ENCODE measurements around the gene ATG7. TPM values are rescaled to one million over a fixed set of nuclear protein-coding genes. Genes with fewer than 3 reads are reported as not detected.
A peak's percentile ranks its signal among the peaks of the same experiment; 100 is the strongest.

The ATG7 gene
- total RNA-seq (10 to 100 TPM; 41.9 to 73.3 TPM), polyA plus RNA-seq (ENCODE audit: insufficient read length in 6 of 6) (10 to 100 TPM; 25.0 to 34.2 (median 28.2) TPM)
- long read RNA-seq, donor 1, full-length matches to known transcripts: 4 of 11 reads
- long read RNA-seq, donor 1, partial matches to known transcripts: 7 of 11 reads
- long read RNA-seq, donor 1, other reads (novel, unspliced or antisense): 0 of 11 reads
- long read RNA-seq, donor 2, full-length matches to known transcripts: 4 of 4 reads
- long read RNA-seq, donor 2, partial matches to known transcripts: 0 of 4 reads
- long read RNA-seq, donor 2, other reads (novel, unspliced or antisense): 0 of 4 reads
- long read RNA-seq, donor 3, full-length matches to known transcripts: 1 of 1 reads
- long read RNA-seq, donor 3, partial matches to known transcripts: 0 of 1 reads
- long read RNA-seq, donor 3, other reads (novel, unspliced or antisense): 0 of 1 reads
- long read RNA-seq, donor 4, full-length matches to known transcripts: 2 of 10 reads
- long read RNA-seq, donor 4, partial matches to known transcripts: 4 of 10 reads
- long read RNA-seq, donor 4, other reads (novel, unspliced or antisense): 4 of 10 reads
- long read RNA-seq, donor 5, full-length matches to known transcripts: 4 of 11 reads
- long read RNA-seq, donor 5, partial matches to known transcripts: 7 of 11 reads
- long read RNA-seq, donor 5, other reads (novel, unspliced or antisense): 0 of 11 reads
- long read RNA-seq, donor 6, full-length matches to known transcripts: 4 of 96 reads
- long read RNA-seq, donor 6, partial matches to known transcripts: 84 of 96 reads
- long read RNA-seq, donor 6, other reads (novel, unspliced or antisense): 8 of 96 reads
- long read RNA-seq, donor 7, full-length matches to known transcripts: 3 of 3 reads
- long read RNA-seq, donor 7, partial matches to known transcripts: 0 of 3 reads
- long read RNA-seq, donor 7, other reads (novel, unspliced or antisense): 0 of 3 reads
- long read RNA-seq, donor 8, full-length matches to known transcripts: 1 of 154 reads
- long read RNA-seq, donor 8, partial matches to known transcripts: 153 of 154 reads
- long read RNA-seq, donor 8, other reads (novel, unspliced or antisense): 0 of 154 reads
- long read RNA-seq, donor 9: 0 reads
- long read RNA-seq, donor 10, full-length matches to known transcripts: 4 of 13 reads
- long read RNA-seq, donor 10, partial matches to known transcripts: 6 of 13 reads
- long read RNA-seq, donor 10, other reads (novel, unspliced or antisense): 3 of 13 reads
- long read RNA-seq, donor 11, partial matches to known transcripts: 5 of 6 reads
- long read RNA-seq, donor 11, other reads (novel, unspliced or antisense): 0 of 6 reads
- long read RNA-seq, donor 12, full-length matches to known transcripts: 4 of 10 reads
- long read RNA-seq, donor 12, partial matches to known transcripts: 6 of 10 reads
- long read RNA-seq, donor 12, other reads (novel, unspliced or antisense): 0 of 10 reads

GRCh38 chr3:11271986-11272904, at the start of gene ATG7:
Gene ATG7, plus strand, starts transcription at chr3:11272397. Its CDS starts 26,299 bp downstream, at chr3:11298696.
- peak; percentile 93 to 99 (median 98) for DNase-seq
- peak within 1 kb of the TSS; percentile 81 to 94 for H3K27ac ChIP-seq
- H3K9me3 ChIP-seq: no peaks in the 10 kb centered on the region
- ATAC-seq: peak; percentile 96
- no peaks in the 10 kb centered on the region for H3K27me3 ChIP-seq
- H3K36me3 ChIP-seq: no peaks in the 10 kb centered on the region
- peaks cover 5 to 48% of the 10 kb centered on the region in 2 donors for H3K4me1 ChIP-seq
- TF ChIP-seq CTCF (IDR thresholded peaks at IDR 0.05): peak in 1 of 2 donors; percentile 44
- intact Hi-C loops (cut with DNase I): no loop called here
- peak within 1 kb of the TSS; percentile 69 to 84 for H3K4me3 ChIP-seq

- H3K27ac ChIP-seq: peak overlapping the region in 1 of 2 donors; percentile 92
Measured at GRCh38 chr3:11224010-11224409, 48.2 kb upstream of the ATG7 start.

GRCh38 chr3:11224870-11225229, 47.3 kb upstream of the ATG7 start:
- intact Hi-C loops (cut with DNase I): no loop called here
- Histone ChIP-seq H3K4me3 (peak overlapping the region in 1 of 2 donors; percentile 41), H3K36me3 (no peaks in the 10 kb centered on the region), H3K4me1 (peaks cover 0 to 73% of the 10 kb centered on the region in 2 donors), H3K9me3 (no peaks in the 10 kb centered on the region), H3K27ac (peak overlapping the region; percentile 67 to 92), H3K27me3 (no peaks in the 10 kb centered on the region)
- TF ChIP-seq CTCF (IDR thresholded peaks at IDR 0.05): no peak
- no peak for ATAC-seq
- DNase-seq: no peak

More at GRCh38 chr3:11224010-11224409, 48.2 kb upstream of the ATG7 start:
- no peak for TF ChIP-seq CTCF (IDR thresholded peaks at IDR 0.05)
- peak overlapping the region in 1 of 2 donors; percentile 41 for H3K4me3 ChIP-seq
- no peaks in the 10 kb centered on the region for H3K9me3 ChIP-seq
- peaks cover 0 to 76% of the 10 kb centered on the region in 2 donors for H3K4me1 ChIP-seq
- intact Hi-C loops (cut with DNase I): no loop called here
- no peak for DNase-seq
- ATAC-seq: no peak
- H3K36me3 ChIP-seq: no peaks in the 10 kb centered on the region
- no peaks in the 10 kb centered on the region for H3K27me3 ChIP-seq

GRCh38 chr3:11226042-11226370, 46.2 kb upstream of the ATG7 start:
- no peak for TF ChIP-seq CTCF (IDR thresholded peaks at IDR 0.05)
- intact Hi-C loops (cut with DNase I): no loop called here
- Histone ChIP-seq H3K27me3 (no peaks in the 10 kb centered on the region), H3K9me3 (no peaks in the 10 kb centered on the region), H3K4me3 (peak overlapping the region in 1 of 2 donors; percentile 41), H3K27ac (peak overlapping the region; percentile 67 to 92), H3K36me3 (no peaks in the 10 kb centered on the region), H3K4me1 (peaks cover 0 to 77% of the 10 kb centered on the region in 2 donors)
- DNase-seq: no peak
- ATAC-seq: no peak
